KG1 (cell line): ENCODE measurements around the gene CCDC83.
A peak's percentile ranks its signal among the peaks of the same experiment; 100 is the strongest.
"Not testable (repeated sequence)": the region's sequence is repeated elsewhere in the genome, so short reads cannot be mapped to it uniquely, and the experiment has no call there.

Experiments used
- DNase-seq: peaks from one replicate; lab custom pipeline; 2025; lab: John Stamatoyannopoulos, UW

CCDC83 gene

DNA sequence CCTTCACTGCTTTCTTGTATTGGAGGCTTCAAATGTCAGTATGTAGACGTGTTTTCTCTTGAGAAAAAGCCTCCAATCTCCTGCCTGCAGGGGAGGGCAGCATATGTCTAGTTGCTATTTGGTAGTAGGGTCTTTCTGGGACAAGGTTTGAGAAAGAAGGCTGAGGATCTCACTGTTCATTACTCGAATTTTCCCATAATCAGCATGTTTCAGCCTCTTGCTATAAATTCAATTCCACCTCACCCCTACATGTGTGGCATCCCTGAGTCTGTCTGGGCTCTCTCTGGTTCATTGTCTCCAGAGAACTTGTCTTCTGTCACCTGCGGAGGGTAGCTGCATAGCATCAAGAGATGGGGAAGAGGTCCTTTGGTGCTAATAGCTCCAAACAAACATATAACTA is 19.5 kb upstream of the CCDC83 start:
- no peak for DNase-seq

DNA sequence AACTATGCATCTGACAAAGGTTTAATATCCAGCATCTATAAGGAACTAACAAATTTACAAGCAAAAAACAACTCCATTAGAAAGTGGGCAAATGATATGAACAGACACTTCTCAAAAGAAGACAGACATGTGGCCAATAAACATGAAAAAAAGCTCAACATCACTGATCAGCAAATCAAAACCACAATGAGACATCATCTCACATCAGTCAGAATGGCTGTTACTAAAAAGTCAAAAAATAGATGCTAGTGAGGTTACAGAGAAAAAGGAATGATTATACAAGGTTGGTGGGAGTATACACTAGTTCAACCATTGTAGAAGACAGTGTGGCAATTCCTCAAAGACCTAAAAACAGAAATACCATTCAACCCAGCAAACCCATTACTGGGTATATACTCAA is 14.3 kb upstream of the CCDC83 start:
- DNase-seq = not testable (repeated sequence)

DNA sequence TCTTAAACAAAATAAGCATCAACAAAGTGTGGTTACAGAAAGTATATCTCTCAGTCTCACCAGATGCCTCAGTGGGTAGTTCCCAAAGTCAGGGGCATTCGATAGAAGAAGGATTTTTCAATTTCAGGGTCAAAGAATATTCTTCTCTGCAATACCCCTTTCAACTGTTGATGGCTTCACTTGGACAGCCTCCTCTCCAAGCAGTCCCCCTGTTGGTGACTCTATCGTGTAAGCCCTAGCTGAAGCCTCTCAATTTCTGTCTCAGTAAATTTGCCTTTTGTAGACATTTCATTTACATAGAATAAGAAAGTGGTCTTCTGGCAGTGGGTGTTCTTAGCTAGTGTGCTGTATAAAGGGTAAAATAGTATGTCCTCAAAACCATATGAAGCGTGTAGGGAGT is 11.3 kb upstream of the CCDC83 start:
- DNase-seq = no peak

DNA sequence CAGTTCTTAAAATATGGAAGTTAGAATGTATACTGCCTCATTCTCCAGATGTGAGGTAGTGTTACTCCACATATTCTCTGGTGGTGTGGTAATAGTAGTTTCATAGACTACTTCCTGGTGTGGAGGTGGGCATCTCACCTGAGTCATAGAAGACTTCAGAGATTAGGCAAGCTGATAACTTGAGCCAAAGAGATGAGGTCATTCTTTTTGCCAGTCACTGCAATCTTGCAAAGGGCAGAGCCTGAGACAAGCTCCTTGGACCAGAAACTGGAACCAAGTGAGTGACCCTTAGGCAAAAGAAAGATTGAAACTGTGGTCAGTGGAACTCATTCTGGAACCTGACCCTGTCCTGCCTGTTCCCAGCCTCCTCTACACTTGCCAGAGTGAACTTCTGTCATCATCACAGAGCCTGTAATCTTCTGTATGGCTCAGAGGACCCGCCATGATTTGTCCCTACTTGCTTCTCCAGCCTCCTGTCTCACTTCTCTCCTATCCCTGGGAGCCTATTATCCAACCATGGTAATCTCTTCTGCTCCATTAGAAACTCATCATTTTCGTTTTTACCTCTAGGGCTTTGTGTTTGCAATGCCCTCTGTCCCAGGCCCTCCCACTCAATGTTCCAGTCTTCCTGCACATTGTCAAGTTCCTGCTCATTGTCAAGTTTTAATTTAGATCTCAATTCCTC is 10.6 kb upstream of the CCDC83 start:
- DNase-seq = no peak

DNA sequence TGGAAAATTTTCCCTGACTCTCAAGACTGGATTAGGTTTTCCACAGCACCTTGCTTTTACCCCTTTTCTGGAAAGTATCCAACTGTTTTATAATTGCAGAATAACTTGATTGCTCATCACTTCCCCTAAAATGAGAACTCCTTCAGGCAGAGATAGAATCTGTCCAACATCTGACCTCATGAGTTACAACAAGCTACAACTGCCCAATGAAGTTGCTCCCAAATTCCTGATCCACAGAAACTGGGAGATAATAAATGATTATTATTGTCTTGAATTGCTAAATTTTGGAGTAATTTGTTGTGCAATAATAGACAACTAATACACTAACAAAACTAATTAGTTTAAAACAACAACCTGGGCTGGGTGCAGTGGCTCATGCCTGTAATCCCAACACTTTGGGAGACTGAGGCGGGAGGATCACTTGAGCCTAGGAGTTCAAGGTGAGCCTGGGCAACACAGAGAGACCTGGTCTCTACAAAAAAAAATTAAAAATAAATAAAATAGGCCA is 10.0 kb upstream of the CCDC83 start:
- no peak for DNase-seq

DNA sequence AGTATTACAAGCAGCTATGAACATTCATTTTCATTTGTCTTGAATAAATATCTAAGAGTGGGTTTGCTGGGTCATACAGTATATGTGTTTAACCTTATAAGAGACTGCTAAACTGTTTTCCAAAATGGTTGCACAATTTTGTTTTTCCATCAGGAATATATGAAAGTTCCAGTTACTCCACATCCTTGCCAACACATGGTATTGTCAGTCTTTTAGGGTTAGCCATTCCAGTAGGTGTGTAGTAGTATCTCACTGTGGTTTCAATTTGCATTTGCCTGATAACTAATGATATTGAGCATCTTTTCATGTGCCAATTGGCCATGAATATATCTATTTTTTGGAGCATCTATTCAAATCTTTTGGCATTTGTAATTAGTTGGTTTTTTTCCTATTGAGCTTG is 7.7 kb upstream of the CCDC83 start:
- DNase-seq = no peak

DNA sequence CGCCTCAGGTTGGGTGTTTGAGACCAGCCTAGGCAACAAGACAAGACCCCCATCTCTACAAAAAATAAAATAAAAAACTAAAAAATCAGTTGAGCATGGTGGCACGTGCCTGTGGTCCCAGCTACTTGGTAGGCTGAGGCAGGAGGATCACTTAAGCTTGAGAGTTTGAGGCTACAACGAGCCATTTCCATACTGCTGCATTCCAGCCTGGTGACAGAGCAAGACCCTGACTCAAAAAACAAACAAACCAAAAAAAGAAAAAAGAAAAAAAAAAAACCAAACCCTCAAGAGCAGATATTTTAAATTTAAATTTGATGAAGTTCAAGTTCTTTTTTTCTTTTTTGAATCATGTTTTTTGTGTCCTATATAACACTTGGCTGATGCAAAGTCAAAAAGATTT is 7.2 kb upstream of the CCDC83 start:
- no peak for DNase-seq

DNA sequence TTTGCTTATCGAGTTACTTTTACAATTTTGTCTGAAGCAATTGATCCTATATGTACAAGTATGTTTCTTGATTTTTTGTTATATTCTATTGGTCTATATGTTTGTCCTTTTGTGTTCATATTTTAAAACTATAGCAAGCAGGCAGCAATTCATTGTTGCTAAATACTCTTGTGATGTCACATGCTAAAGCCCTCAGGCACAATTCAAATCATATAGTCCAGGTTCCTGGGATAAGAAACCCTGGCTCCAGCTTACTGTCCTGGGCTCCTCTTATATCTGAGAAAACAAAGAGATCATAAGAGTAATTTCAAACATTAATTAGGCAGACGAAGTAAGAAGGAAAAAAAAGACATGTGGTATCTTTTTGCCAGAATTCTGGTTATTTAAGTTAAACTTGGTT is 6.6 kb upstream of the CCDC83 start:
- DNase-seq = no peak

DNA sequence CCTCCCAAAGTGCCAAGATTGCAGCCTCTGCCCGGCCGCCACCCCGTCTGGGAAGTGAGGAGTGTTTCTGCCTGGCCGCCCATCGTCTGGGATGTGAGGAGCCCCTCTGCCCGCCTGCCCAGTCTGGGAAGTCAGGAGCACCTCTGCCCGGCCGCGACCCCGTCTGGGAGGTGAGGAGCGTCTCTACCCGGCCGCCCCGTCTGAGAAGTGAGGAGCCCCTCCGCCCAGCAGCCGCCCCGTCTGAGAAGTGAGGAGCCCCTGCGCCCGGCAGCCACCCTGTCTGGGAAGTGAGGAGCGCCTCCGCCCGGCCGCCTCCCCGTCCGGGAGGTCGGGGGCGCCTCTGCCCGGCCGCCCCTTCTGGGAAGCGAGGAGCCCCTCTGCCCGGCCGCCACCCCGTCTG is 2.4 kb upstream of the CCDC83 start:
- DNase-seq = not testable (repeated sequence)

DNA sequence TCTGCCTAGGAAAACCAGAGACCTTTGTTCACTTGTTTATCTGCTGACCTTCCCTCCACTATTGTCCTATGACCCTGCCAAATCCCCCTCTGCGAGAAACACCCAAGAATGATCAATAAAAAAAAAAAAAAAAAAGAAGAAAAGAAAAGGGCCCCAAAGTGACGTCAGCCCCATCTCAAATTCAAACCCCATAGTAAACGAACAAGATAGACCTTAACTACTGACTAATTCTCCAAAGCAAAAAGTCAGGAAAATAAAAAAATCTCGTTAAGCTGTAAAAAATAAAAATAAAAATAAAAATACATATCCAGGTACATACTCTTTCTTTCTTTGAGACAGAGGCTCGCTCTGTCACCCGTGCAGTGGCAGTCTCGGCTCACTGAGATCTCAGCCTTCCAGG is 1.6 kb upstream of the CCDC83 start:
- not testable (repeated sequence) for DNase-seq

DNA sequence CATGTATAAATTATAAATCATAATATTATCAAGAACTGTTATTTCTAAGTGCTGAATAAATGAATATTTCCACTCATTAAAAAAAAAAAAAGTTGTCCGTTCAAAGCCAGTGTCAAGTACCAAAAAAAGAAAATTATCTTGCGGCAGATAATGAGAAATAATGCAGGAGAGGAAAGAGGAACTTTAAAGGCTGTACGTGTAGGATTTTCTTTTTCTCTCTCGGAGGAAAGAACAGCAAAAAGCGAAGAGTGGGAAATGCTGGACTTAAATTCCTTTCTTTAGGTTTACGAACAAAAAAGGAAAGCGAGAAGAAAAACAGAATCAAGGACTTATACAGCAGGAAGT is 999 bp upstream of the CCDC83 start:
- no peak for DNase-seq

DNA sequence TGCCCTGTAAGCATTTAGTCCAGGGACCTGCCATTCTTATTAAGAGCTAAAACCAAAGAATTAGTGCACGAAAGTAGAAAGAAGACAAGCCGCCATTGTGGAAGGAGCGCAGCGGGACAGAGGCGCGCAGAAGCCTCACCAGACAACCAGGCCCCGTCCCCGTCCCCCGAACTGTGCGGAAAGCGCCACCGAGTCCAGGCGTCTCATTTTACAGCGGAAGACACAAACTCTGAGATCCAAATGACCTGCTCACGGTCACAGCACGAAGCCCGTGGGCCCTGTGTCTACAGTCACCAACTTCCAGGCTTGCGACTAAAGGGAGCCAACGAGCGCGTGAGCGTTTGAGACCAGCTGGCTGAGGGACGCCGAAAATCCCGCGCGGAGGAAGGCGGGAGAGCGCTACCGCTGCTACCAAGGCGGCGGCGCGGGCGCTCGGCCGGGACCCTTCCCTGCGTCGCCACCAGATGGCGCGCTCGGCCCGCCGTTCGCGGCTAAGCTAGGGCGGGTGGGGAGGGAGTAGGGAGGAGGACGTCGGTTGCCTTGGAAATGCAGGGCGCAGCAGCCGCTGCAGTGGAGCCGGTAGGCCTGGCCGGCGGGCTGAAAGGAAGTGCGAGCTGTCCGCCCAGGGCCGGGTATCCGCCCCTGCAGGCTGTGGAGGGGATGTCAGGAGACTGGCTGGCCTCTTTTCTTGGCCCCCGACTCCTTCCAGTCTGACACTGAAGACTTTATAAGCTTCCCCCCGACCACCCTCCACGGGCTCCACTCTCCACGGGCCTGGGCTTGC is 434 bp upstream of the CCDC83 start:
- DNase-seq = peak; percentile 97

DNA sequence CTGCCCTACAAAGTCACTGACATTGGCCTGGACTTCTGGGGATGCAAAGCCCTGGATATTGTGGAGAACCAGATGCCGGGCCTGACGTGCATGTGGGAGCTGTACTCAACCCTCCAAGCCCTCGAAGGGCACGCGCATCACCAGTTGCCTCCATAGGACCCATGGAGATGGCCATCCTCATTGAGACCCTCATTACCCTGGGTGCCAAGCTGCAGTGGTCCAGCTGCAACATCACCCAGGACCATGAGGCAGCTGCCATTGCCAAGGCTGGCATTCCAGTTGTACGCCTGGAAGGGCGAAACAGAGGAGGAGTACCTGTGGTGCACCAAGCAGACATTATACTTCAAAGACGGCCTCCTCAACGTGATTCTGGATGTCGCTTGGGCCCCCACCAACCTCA is 1.9 kb downstream of the CCDC83 start:
- no peak for DNase-seq

DNA sequence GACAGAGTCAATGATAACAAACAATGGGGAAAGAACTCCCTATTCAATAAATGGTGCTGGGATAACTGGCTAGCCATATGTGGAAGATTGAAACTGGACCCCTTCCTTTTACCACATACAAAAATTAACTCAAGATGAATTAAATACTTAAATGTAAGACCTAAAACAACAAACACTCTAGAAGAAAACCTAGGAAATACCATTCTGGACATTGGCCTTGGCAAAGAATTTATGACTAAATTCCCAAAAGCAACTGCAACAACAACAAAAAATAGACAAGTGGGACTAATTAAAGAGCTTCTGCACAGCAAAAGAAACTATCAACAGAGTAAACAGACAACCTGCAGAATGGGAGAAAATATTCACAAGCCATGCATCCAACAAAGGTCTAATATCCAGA is 4.4 kb downstream of the CCDC83 start:
- not testable (repeated sequence) for DNase-seq

DNA sequence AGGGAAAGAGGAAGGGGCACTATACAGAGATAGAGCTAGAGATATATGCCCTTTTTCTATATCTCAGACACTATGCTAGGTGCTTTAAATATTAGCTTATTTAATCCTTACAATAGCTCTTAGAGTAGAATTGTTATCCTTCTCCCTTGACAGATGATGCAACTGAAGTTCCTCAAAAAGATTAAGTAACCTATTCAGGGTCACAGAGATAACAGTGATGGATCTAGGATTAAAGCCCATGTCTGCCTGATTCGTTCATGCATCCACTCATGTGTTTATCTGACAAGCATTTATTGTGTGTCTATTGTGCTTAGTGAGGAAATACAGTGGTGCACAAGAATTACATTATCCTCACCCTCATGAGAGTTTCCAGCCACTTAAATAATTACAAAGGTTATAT is 8.7 kb downstream of the CCDC83 start:
- DNase-seq = no peak

DNA sequence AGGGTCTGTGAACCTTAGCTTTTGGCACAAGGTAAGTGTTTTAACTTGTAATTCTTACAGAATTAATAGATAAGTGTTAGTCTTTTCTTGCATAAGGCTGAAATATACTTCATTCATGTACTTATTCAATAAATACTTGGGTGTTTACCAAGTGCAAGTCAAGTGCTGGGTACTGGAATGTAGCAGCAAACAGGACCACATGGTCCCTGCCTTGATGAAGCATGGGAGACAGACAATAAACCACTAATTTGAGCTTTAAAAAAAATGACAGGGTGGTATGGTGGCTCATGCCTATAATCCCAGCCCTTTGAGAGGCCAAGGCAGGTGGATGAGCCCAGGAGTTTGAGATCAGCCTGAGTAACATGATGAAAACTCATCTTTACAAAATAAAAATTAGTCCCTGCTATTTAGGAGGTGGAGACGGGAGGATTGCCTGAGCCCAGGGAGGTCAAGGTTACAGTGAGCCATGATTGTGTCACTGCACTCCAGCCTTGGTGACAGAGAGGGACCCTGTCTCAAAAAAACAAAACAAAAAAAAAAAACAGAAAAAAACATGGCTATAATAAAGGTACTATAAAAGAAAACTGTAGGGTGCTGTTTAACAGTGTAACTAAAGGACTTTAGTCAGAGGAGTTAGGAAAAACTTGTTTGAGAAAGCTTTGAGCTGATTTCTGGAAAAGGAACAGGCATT is 11.1 kb downstream of the CCDC83 start:
- DNase-seq = no peak

DNA sequence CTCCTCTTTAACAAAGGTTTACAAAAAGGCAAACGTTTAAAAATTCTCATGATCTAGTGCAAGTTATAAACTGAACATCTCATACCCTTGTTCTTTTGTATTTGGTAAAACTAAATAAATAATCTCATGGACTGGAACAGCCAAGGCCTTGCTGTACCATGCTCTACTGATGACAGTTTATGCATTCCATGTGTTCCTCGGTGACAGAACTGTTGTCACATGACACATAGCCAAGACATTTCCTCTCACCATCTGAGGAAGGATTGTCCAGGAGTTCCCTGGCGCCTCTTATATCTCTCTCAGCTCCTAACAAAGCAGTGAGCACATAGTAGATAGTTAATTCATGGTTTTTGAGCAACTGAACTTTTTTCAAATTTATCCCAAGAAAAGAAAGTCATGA is 12.6 kb downstream of the CCDC83 start:
- DNase-seq = no peak

DNA sequence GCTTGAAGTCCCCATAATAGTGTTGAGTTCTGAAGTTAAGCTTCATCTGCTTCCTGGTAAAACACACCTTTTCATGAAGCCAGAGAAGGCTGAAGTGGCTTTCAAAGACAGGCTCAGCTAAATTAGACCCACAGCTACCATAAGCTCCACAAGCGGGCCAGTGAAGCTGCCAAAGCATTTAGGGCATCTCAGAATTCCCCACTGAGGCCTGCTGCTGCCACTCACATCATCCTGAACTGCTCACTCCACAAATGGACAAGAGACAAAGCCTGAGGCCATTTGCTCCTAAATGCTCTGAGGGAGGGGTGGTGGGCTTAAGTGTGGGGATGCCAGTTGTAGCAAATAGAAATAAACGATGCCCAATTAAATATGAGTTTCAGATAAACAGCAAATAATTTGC is 14.6 kb downstream of the CCDC83 start:
- no peak for DNase-seq

DNA sequence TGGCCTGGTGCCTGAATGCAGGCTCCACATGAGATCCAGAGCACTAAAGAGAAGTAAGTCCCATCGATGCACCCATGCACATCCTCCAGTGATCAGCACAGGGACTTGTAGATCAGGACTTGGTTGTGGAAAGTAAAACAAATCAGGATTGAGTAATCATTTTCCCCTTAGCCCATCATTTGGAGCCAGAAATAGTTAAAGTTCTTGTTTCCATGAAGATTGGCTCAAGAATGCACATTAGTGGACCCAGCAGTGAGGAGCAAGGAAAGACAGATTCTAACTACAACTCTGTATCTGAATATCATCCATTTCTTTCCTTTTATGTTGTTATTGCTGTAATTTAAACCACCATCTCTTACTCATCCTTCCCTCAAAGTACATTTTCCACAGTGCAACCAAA is 19.1 kb downstream of the CCDC83 start:
- no peak for DNase-seq

DNA sequence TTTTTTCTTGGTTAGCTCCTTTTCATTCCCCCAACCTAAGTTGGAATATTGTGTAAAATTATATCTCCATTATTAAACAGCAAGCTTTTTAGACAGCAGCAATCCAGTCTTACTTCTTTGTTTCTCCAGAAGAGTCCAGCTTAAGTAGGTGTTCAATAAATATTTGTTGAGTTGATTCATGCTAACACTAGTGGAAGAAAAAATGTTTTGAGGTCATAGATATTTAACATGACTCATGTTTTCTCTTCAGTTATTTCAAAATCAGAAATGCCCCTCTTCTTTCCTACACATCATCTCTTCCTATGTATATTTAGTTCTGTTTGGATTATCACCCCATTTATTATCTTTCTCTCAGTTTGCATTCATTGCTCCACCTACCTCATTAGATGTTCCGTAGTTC is 20.3 kb downstream of the CCDC83 start:
- DNase-seq = no peak

DNA sequence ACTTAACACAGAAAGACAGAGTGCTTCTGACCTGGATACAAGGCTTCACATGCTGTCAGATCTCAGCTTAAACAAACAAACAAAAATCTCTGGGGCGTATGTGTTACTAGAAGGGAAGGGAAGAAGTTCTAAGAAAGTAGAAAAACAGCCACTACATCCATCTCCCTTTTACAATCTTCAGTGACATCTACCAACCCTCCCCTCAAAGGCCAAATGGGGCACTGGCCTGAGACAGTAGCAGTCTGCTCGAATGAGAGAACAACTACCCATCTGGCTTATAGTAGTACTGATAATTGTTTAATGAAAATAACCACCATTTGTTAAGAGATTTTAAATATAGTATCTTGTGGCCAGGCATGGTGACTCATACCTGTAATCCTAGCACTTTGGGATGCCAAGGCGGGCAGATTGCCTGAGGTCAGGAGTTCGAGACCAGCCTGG is 29.4 kb downstream of the CCDC83 start:
- DNase-seq = no peak

DNA sequence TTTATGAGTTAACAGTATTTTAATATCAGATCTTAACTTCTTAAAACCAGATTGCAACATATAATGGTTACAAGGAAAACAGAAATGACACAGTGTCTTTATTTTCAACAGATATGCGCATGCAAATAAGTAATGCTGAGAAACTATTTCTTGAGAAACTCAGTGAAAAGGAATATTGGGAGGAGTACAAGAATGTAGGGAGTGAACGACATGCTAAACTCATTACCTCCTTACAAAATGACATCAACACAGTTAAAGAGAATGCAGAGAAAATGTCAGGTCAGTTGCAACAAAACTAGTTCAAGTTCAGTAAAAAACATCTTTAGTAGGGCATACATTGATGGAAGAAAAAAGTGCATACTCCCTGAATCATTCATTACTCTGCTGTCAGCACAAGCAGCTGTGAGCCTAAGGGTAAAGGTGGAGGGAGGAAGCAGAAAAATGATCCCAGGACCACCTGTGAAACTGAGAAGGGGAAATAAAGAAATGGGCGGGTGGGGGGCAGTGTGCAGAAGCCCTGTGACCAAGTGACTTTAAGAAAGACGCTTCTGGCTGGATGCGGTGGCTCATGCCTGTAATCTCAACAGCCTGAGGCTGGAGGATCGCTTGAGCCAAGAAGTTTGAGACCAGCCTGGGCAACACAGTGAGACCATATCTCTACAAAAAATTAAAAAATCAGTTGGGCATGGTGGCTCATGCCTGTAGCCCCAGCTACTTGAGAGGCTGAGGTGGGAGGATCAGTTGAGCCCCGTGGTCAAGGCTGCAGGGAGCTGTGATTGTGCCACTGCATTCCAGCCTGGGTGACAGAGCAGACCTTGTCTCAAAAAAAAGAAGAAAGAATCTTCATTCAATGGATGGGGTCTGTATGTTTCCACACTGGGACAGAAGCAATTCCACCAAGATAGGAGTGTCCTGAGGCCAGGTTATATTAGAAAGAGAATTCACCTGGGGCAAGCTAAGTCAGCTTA is 31.2 kb downstream of the CCDC83 start:
- DNase-seq = no peak
